ENCODE results near the gene CACNA1H. TPM values are rescaled to one million over a fixed set of nuclear protein-coding genes. Genes with fewer than 3 reads are reported as not detected.
"Not testable (repeated sequence)": the region's sequence is repeated elsewhere in the genome, so short reads cannot be mapped to it uniquely, and the experiment has no call there.

The CACNA1H gene
- total RNA-seq, 2 experiments from 2014 or later, result 2.0 to 2.9 TPM

DNA sequence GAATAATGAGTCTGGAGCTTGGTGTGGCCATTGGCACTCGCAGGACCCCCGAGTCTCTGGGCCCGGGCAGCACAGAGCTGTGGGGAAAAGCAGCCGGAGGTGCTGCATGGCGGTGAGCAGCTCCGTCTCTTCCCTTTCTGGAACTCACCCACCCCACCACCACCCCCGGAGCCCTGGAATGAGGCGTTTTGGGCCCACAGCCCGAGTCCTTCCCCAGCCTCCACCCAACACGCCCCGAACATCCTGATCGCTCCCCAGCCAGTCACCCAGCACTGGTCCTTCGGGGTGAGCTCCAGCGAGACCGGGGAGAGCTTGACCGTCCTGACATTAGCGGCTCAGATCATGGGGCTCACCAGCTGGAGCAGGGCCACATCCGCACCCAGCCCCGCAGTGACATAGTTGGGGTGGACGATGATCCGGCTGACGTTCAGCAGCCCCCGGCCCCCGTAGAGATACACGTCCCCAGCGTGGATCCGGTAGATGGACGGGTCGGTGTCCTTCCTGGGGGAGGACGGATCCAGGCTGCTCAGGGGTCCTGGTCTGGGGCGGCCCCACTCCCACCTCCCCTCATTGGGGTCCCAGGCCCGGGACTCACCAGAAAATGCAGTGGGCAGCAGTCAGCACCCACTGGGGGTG, 109.4 kb downstream of the CACNA1H start:
- no peak overlapping the region for H3K4me3 Mint-ChIP-seq
- no peak overlapping the region for H3K27ac Mint-ChIP-seq
- H3K4me1 Mint-ChIP-seq, result peaks cover 5% of the 10 kb centered on the region
- DNase-seq (no peak), ATAC-seq (ENCODE audit: low read depth) (no peak)
- H3K27me3 Mint-ChIP-seq, result peaks cover 13% of the 10 kb centered on the region
- POLR2A ChIA-PET, result no interaction called here
- no peaks in the 10 kb centered on the region for H3K36me3 Mint-ChIP-seq
- H3K9me3 Mint-ChIP-seq, result peaks cover 7% of the 10 kb centered on the region

DNA sequence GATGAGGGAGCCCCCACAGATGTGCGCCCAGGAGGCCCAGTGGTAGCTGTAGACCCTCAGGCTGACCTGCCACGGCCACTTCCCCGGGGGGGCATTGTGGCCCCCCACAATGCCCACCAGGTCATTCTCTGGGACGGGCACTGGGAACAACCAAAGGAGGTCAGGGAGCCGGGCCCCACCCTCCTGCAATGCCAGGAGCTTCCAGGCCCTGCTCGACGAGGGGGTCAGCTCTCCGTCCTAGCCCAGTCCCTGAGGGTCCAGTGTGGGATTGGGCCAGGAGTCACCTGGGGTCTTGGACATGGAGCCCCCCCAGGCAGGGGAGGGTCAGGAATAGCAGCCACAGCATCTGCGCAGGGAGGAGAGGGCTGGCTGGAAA, 109.9 kb downstream of the CACNA1H start:
- peaks cover 13% of the 10 kb centered on the region for H3K27me3 Mint-ChIP-seq
- no peaks in the 10 kb centered on the region for H3K36me3 Mint-ChIP-seq
- POLR2A ChIA-PET, result no interaction called here
- peaks cover 5% of the 10 kb centered on the region for H3K4me1 Mint-ChIP-seq
- no peak overlapping the region for H3K4me3 Mint-ChIP-seq
- H3K27ac Mint-ChIP-seq, result no peak overlapping the region
- DNase-seq (no peak), ATAC-seq (ENCODE audit: low read depth) (no peak)
- peaks cover 7% of the 10 kb centered on the region for H3K9me3 Mint-ChIP-seq

DNA sequence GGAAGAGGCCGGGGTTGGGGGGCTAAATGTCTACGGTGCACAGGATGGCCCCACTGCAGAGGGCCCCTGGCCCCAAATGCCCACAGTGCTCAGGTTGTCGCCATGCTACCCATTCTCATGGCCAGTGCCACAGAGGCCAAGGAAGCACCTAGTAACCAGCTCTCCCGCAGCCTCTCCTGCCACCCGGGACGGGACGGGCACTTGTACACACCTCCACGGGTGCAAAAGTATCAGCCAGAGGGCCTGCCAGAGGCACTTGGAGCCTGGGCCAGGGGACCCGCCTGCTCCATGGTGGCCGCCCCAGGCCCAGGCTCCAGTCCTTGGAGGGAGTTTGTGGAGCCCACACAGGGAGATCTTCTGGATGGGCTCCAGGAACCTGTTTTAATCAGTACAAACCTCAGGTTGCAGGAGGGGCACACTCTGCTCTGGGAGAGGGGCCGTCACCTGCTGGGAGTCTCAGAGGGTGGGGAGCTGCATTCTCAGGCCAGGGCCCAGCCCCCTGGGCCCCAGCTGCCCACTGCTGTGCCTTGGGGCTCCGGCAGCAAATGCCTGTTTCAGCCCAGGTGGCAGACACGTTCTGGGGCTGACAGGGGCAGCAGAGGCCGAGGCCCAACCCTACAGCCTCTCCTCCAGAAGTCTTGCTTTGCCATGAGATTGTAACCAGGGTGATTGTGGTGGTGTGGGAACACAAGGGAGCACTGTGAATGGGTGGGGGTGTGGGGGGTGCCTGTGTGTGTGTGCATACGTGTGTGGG, 110.9 kb downstream of the CACNA1H start:
- POLR2A ChIA-PET, result no interaction called here
- no peak overlapping the region for H3K27ac Mint-ChIP-seq
- DNase-seq (no peak), ATAC-seq (ENCODE audit: low read depth) (no peak)
- H3K4me1 Mint-ChIP-seq, result peaks cover 4% of the 10 kb centered on the region
- H3K27me3 Mint-ChIP-seq, result peaks cover 13% of the 10 kb centered on the region
- peaks cover 7% of the 10 kb centered on the region for H3K9me3 Mint-ChIP-seq
- H3K4me3 Mint-ChIP-seq, result no peak overlapping the region
- no peaks in the 10 kb centered on the region for H3K36me3 Mint-ChIP-seq

DNA sequence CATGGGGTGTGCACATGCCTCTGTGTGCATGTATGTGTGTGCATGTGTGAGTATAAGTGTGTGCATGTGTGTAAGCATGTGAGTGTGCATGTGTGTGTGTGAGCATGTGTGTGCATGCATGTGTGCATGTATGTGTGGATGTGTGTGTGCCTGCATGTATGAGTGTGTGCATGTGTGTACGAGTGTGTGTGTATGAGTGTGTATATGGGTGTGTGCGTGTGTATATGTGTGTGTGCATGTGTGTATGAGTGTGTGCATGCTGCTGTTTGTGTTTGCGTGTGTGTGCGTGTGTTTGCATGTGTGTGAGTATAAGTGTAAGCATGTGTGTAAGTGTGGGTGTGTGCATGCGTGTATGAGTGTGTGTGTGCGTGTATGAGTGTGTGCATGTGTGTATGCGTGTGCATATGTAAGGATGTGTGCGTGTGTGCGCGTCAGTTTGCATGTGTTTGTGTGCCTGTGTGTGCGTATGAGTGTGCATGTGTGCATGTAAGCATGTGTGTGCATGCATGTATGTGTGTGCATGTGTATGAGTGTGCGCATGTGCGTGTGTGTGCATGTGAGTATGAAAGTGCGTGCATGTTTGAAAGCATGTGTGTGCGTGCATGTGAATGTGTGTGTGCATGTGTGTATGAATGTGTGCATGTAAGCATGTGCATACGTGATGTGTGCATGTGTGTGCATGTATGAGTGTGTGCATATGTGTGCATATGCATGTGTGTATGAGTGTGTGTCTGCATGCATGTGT, 111.6 kb downstream of the CACNA1H start:
- no peak overlapping the region for H3K27ac Mint-ChIP-seq
- H3K9me3 Mint-ChIP-seq, result peaks cover 7% of the 10 kb centered on the region
- H3K36me3 Mint-ChIP-seq, result no peaks in the 10 kb centered on the region
- ATAC-seq (ENCODE audit: low read depth) (no peak), DNase-seq (no peak)
- H3K4me3 Mint-ChIP-seq, result no peak overlapping the region
- H3K27me3 Mint-ChIP-seq, result peaks cover 13% of the 10 kb centered on the region
- no peaks in the 10 kb centered on the region for H3K4me1 Mint-ChIP-seq
- POLR2A ChIA-PET, result no interaction called here

DNA sequence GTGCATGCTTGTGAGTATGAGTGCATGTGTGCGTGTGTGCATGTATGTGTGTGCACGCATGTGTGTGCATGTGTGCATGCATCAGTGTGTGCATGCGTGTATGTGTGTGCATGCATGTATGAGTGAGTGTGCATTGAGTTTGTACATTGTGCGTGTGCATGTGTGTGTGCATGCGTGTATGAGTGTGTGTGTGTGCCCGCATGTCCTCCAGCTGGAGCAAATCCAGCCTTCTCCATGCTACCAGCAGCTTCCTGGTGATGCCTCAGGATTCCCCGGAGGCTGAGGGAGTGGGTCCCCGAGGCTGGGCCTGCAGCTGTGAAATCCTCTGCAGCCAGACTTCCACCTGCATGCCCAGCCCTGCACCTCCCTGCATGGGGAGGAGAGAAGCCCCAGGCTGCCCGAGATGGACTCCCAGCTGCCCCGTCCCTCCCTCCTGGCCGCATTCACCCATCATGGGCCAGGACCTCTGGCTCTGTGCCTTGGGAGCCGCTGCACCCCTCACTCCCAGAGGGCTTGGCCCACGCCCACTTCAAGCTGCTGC, 112.3 kb downstream of the CACNA1H start:
- ATAC-seq (ENCODE audit: low read depth), result no peak
- Mint-ChIP-seq H3K27me3 (peaks cover 13% of the 10 kb centered on the region), H3K9me3 (peaks cover 7% of the 10 kb centered on the region), H3K4me3 (no peak overlapping the region), H3K4me1 (no peaks in the 10 kb centered on the region), H3K36me3 (no peaks in the 10 kb centered on the region), H3K27ac (no peak overlapping the region)
- DNase-seq, result no peak
- POLR2A ChIA-PET, result no interaction called here

DNA sequence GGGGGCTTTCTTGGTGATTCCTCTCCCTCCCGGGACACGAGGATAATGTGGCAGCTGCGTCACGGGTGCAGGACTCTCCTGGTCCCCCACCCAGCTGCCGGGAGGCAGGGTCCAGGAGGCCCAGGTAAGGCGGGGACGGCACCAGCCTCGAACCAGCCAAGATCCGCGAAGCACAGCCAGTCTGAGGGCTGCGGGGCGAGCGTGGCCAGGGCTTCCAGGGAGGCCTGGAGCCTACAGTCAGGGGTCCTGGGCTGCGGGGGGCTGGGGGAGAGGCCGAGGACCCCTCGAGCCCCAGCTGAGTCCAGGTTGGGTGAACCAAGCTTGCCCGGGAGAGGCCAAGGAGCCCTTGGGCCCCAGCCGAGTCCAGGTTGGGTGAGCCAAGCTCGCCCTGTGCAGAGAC, 112.9 kb downstream of the CACNA1H start:
- H3K9me3 Mint-ChIP-seq, result peaks cover 7% of the 10 kb centered on the region
- H3K36me3 Mint-ChIP-seq, result no peaks in the 10 kb centered on the region
- ATAC-seq (ENCODE audit: low read depth) (no peak), DNase-seq (no peak)
- peaks cover 9% of the 10 kb centered on the region for H3K27me3 Mint-ChIP-seq
- no peaks in the 10 kb centered on the region for H3K4me1 Mint-ChIP-seq
- H3K27ac Mint-ChIP-seq, result no peak overlapping the region
- no peak overlapping the region for H3K4me3 Mint-ChIP-seq
- POLR2A ChIA-PET, result no interaction called here

DNA sequence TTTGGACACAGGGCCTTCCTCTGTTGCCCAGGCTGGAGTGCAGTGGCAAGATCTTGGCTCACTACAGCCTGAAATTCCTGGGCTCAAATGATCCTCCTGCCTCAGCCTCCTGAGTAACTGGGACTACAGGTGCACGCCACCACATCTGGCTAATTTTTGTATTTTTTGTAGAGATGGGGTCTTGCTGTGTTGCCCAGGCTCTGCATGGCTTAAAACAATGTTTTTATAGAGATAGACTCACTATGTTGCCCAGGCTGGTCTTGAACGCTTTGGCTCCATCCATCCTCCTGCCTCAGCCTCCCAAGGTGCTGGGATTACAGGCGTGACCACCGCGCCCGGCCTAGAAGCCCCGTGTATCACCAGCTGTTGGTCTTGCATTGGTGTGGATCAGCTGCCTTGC, 116.5 kb downstream of the CACNA1H start:
- H3K27me3 Mint-ChIP-seq; H3K27ac Mint-ChIP-seq; ATAC-seq (ENCODE audit: low read depth); H3K36me3 Mint-ChIP-seq; POLR2A ChIA-PET; DNase-seq; H3K9me3 Mint-ChIP-seq; H3K4me1 Mint-ChIP-seq; H3K4me3 Mint-ChIP-seq: not testable (repeated sequence)

DNA sequence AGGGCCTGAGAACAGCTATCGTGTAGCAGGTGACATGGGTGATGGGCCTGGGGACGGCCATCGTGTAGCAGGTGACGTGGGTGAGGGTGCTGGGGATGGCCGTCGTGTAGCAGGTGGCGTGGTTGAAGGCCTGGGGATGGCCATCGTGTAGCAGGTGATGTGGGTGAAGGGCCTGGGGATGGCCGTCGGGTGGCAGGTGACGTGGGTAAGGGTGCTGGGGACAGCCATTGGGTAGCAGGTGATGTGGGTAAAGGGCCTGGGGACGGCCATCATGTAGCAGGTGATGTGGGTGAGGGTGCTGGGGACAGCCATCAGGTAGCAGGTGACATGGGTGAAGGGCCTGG, 118.4 kb downstream of the CACNA1H start:
- POLR2A ChIA-PET, result no interaction called here
- DNase-seq (no peak), ATAC-seq (ENCODE audit: low read depth) (no peak)
- Mint-ChIP-seq H3K4me1 (no peaks in the 10 kb centered on the region), H3K27me3 (peaks cover 2% of the 10 kb centered on the region), H3K4me3 (no peak overlapping the region), H3K36me3 (no peaks in the 10 kb centered on the region), H3K9me3 (no peaks in the 10 kb centered on the region), H3K27ac (no peak overlapping the region)

Other genes starting within 250 kb of the CACNA1H start
- gene LMF1, start 182.1 kb upstream of the CACNA1H start, total RNA-seq, result 10 to 100 TPM; 26.6 to 31.3 TPM
- gene SOX8, start 171.3 kb upstream of the CACNA1H start, total RNA-seq, result under 1 TPM; 0.50 to 0.60 TPM
- gene SSTR5, start 80.4 kb upstream of the CACNA1H start, total RNA-seq, result not detected
- gene C1QTNF8, start 56.9 kb upstream of the CACNA1H start, total RNA-seq, result not detected
- gene TPSG1, start 72.2 kb downstream of the CACNA1H start, total RNA-seq, result not detected
- not detected for gene TPSB2, start 77.1 kb downstream of the CACNA1H start, total RNA-seq
- gene TPSAB1, start 87.6 kb downstream of the CACNA1H start, total RNA-seq, result not detected
- gene TPSD1, start 103.0 kb downstream of the CACNA1H start, total RNA-seq, result not detected
- gene UBE2I, start 156.5 kb downstream of the CACNA1H start, total RNA-seq, result 100 to 1,000 TPM; 211 to 232 TPM
- gene BAIAP3, start 180.5 kb downstream of the CACNA1H start, total RNA-seq, result 10 to 100 TPM; 27.4 to 31.2 TPM
- 10 to 100 TPM; 43.8 to 44.2 TPM for gene TSR3, start 198.8 kb downstream of the CACNA1H start, total RNA-seq
- 10 to 100 TPM; 43.2 to 46.5 TPM for gene GNPTG, start 198.8 kb downstream of the CACNA1H start, total RNA-seq

Measured in activated naive CD8-positive, alpha-beta T cell treated with anti-CD3 and anti-CD28 coated beads, Interleukin-2, amount 10 ng/mL, durations not matched to agents 7 days and 5 days (primary cell).